GM21717 (cell line): ENCODE results near the gene PDE7B.
"Not testable (repeated sequence)": the region's sequence is repeated elsewhere in the genome, so short reads cannot be mapped to it uniquely, and the experiment has no call there.

Source experiments
- ATAC-seq: cut with Tn5 transposase; IDR thresholded peaks from one replicate; pipeline ENCODE4 v1.9.1; 2021; ENCODE audit warnings: mild to moderate bottlenecking, moderate library complexity; ENCODE audit not compliant: unreplicated experiment

The PDE7B gene

DNA sequence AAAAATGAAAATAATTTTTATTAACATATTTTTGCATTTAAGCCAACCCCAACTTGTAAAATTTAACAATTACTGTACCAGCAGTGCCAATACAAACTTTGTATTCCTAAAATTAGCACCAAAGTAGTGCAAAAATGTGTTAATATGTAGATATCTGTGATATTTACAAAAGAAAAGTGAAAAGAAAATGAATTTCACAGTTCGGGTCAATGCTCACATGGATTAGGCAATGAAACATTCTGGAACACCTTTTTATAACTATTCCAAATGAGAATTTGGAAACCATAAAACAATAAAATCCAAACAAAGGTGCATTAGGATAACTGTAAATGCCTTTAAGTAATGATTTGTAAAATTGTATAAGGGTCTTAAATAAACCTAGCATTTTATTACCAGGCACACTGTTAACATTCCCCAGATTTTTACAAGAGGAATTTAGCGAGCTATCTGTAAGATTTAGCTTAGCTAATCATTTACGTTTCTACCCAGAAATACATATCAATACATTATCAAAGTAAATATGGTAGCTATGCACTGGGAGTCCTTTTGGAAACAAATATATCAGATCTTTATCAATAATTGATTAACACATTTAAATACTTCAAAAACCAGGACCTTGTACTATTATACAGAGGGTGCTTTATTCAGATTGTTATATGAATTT, 286.4 kb downstream of the PDE7B start:
- ATAC-seq: no peak

DNA sequence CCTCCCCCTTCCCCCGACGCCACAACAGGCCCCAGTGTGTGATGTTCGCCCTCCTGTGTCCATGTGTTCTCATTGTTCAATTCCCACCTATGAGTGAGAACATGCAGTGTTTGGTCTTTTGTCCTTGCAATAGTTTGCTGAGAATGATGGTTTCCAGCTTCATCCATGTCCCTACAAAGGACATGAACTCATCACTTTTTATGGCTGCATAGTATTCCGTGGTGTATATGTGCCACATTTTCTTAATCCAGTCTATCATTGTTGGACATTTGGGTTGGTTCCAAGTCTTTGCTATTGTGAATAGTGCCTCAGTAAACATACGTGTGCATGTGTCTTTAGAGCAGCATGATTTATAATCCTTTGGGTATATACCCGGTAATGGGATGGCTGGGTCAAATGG, 287.6 kb downstream of the PDE7B start:
- not testable (repeated sequence) for ATAC-seq

DNA sequence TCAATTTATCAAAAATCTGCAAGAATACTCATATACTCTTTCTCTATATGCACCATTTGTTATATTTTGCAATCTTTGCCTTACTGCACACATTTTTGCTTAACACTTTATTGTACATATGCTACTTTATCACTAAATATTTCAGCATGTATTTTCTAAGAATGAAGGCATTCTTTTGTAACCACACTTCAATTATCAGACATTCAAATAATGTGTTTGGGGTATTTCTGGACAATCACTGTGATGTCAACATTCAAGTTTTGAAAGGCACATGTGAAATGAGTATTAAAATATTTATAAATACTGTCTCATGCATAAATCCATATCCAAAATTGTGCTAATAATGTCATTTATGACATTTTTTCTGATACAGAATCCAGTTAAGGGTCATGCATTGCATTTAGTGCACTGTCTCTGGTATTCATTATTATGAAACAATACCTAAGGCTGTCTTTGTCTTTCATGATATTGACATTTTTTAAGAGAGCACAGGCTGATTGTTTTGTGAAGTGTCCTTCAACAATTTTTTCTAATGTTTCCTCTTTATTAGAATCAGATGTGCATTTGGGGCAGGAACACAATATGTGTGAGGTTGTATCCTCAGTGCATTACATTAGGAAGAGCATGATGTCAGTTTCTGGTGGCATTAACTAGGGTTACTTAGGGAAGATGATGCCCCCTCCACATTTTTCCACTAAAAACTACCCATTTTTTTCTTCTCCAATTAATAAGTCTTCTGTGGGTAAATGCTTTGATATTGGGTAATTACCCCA, 292.9 kb downstream of the PDE7B start:
- no peak for ATAC-seq

DNA sequence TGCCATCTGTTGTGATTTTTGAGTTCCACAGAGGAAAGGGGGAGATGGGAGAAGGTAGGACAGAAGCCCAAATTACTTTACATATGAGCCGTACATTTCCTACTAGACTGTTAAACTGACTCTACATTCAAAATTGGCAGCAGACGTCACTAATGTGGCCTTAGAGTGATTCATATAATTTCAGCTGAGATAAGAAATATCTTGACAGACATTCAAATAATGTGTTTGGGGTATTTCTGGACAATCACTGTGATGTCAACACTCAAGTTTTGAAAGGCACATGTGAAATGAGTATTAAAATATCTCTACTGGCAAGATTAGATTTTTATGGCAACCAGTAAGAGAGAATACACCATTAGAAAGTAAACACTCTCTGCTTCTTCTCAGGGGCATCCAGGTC, 294.6 kb downstream of the PDE7B start:
- no peak for ATAC-seq

DNA sequence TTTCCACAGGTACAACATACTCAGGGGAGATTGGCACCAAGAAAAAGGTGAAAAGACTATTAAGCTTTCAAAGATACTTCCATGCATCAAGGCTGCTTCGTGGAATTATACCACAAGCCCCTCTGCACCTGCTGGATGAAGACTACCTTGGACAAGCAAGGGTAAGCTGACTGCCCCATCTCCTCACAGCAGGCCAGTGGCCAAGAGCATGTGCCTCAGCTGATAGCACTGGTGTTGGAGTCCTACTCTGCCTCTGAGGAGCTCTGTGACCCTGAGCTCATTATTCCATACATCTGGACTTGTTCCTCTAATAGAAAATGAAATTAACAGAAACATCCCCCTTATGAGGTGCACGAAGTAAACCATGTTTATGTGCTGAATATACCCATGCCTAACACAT, 295.8 kb downstream of the PDE7B start:
- ATAC-seq: no peak

DNA sequence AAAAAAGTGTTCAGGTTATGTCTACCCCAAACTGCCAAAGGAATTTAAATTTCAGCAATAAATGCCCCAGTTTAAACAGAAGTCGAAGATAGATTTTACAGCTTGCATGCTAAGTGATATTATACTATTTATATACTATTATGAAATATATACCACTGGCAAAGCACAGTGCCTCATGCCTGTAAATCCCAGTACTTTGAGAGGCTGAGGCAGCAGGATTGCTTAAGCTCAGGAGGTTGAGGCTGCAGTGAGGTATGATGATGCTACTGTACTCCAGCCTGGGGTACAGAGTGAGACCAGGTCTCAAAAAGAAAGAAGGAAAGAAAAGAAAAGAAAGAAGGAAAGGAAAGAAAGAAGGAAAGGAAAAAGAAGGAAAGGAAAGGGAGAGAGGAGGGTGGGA, 296.6 kb downstream of the PDE7B start:
- no peak for ATAC-seq

DNA sequence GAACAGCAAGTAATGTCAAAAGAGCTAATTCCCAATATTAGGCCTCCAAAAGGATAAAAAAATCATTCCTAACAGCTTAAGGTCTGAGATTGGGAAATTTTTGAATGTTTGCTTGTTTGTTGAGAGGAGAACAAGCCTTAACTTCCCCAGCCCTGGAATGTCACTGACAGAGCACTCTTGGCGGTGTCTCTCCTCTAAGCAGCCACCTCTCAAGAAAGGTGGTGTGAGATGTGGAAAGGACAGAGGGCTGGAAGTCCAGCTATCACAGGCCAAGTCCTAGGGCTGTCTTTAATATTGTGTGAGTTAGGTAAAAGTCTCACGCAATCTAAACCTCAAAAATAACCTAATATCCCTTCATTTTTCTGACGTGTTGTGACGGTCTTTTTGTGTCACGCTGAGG, 297.0 kb downstream of the PDE7B start:
- no peak for ATAC-seq

DNA sequence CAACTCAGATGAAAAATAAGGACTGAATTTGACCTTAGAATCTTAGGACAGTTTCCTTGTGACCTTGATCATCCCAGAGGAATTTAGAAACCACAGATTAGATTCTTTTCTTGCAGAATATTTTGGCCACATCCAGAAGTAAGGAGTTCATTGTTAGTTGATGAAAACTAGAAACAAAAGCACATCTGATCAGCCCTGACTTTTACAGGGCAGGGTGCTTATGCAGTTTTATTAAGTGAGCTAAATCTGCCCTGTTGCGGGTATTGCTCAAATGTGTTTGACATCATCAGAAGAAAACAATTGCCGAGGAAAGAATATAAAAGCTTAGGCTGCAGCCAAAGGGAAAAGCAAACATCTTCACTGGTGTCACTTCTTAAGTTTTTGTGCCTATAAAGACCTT, 297.8 kb downstream of the PDE7B start:
- ATAC-seq: no peak

DNA sequence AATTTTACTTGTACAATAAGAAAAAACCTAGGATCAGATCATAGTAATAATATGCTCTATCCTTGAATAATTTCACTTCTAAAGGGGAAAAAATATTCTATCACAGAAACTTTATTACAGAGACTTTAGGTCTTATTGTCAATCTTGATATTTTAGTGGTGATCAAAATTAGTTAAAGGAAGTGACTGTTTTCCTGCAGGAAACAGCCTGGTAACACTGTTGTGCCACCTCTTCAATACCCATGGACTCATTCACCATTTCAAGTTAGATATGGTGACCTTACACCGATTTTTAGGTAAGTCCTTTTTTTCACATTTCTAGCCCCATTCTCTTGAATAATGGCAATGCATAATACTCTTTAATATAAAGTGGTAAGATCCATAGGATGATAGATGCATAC, 299.5 kb downstream of the PDE7B start:
- ATAC-seq: no peak

DNA sequence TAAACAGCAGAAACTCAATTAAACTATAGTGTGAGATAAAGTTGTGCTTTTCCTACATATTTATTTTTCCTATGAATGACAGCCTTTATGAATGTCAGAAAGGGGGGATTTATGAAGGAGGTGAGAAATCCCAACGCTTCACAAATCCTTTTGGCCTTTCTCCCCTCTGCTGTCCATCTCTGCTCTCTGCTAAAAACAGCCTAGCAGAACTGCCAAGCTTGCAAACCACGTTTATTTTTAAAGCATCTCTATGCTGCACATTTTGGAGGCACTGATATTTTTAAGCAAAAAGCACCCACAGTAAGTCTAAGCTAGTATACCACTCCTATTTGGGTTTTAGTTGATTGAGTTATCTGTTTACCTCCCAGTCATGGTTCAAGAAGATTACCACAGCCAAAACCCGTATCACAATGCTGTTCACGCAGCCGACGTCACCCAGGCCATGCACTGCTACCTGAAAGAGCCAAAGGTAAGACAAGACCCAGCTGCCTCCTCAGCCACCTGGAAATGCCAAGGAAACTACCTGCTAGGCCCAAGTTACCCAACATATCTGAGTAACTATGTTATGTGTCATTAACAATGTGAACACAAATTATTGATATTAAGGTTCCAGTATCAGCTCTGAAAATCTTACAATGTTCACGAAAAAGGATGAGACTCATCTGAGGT, 302.3 kb downstream of the PDE7B start:
- no peak for ATAC-seq

DNA sequence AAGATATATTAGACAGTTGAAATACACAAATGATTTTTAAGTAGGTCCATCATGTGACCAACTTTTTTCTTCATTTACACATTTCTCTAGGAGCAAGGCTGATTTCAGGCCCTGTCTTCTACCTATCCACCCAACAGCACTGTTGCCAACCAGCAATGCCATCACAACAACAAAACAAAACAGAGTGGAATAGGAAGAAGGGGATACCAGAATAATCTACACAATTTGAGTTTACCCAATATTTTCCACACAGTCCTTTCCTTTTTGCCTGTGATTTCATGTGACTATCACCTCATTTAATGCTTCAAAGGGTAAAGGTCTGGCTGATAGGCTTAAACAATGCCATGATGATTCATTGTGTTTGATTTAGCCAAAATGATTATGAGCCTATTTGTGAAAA, 303.7 kb downstream of the PDE7B start:
- no peak for ATAC-seq

DNA sequence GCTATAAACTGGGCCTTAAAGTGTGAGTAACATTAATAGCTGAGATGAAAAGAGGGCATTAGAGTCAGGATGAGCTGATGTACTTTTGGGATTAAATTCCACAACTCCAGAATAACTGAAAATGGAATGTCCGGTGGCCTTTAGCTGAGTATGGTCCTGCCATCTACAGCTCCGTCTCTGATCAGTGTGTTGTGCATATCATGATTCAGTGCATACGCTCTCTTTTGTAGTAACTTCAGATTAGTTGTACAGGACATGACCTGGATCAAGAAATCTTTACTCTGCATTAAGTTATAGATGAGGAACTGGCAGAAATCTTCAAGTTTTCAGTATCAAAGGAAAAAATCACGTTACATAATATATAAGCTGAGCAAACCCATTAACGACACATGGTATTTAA, 306.2 kb downstream of the PDE7B start:
- no peak for ATAC-seq

DNA sequence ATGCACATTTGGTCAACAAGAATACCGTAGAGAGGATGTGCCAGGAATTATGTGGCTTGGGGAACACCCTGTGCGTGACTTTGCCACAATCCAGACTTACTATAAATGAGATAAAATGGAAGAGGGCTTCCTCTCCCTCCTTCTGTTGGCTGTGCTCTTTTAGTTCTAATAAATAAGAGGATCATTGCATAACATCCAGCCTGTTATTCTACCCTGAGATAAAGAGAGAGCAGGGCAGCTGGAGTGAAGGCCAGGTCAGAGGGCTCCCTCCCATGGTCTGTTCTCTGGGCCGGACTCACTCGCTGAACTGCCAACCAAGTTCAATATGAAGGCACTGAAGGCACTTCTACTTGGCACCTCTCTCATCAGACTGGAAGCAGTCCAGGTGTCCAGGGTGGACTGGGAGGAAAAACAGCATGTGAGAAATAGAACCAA, 306.9 kb downstream of the PDE7B start:
- no peak for ATAC-seq

DNA sequence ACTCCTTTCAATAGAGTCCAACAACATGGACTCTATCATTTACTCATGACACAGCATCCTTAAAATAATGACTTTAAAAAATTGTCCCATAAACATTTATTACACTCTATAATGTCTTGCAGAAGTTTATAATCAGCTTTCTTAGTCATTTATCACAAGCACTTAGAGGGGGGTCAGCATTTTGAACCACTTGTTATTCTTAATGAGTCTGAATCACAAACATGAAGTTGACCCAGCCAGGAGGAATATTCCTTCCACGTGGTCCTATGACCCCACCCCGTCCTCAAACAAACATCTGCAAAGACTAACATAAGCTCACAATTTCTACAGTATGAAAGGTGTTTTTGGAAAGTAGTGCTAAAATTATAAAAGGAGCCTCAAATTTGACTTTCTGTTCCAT, 307.5 kb downstream of the PDE7B start:
- ATAC-seq: no peak

DNA sequence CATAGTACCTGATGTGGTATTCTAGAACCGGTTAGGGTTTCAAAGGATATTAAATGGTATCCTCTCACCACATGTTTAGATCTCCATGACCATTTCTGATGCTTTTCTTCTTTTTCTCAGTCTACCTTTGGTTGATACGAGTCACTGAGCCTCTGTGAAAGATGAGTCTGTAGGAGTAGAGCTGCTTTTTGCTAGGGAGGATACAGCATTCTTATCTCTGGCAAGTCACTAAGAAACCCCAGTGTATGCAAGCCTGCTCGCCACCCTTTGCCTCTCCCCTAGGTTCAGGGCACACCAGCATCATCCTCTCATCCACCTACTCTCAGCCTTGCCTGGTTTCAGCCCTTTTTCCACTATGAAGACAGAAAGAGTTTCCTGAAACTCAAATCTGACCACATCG, 308.7 kb downstream of the PDE7B start:
- ATAC-seq: no peak

DNA sequence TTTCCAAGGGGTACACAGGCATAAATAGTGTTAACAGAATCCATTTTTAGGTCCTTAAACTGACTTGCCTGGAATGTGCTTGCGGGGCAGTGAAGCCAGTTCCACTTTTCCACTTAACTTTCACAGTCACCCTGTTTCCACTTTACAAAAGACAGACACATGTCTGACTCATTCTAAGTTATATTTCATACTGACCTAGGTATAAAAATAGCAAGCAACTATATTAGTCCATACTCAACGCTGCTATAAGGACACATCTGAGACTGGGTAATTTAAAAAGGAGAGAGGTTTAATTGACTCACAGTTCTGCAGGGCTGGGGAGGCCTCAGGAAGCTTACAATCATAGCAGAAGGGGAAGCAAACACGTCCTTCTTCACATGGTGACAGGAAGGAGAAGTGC, 310.4 kb downstream of the PDE7B start:
- ATAC-seq: no peak

DNA sequence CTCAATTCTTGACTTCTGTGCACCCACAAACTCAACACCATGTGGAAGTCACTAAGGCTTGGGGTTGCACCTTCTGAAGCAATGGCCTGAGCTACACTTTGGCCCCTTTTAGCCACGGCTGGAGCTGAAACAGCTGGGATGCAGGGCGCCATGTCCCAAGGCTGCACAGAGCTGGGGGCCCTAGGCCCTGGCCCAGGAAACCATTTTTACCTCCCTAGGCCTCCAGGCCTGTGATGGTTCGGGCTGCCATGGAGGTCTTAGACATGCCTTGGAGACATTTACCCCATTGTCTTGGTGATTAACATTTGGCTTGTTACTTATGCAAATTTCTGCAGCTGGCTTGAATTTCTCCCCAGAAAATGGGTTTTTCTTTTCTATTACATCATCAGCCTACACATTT, 311.8 kb downstream of the PDE7B start:
- ATAC-seq: no peak

DNA sequence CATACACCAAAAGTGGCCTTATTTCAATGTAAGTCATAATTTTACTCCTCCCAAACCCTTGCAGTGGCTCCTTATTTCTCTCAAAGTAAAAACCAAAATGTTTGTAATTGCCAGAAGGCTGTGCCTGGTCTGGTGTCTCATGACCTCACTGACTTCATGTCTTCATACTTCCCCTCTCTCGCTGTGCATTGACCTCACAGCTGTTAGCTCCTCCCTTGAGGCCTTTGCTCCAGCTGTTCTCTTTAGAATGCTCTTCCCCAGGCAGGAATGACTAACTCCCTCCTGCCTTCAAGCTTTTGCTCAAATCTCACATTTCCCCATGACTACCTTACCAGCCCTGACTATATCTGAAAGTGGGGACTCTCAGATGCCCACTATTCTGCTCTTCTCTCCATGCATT, 315.3 kb downstream of the PDE7B start:
- no peak for ATAC-seq

DNA sequence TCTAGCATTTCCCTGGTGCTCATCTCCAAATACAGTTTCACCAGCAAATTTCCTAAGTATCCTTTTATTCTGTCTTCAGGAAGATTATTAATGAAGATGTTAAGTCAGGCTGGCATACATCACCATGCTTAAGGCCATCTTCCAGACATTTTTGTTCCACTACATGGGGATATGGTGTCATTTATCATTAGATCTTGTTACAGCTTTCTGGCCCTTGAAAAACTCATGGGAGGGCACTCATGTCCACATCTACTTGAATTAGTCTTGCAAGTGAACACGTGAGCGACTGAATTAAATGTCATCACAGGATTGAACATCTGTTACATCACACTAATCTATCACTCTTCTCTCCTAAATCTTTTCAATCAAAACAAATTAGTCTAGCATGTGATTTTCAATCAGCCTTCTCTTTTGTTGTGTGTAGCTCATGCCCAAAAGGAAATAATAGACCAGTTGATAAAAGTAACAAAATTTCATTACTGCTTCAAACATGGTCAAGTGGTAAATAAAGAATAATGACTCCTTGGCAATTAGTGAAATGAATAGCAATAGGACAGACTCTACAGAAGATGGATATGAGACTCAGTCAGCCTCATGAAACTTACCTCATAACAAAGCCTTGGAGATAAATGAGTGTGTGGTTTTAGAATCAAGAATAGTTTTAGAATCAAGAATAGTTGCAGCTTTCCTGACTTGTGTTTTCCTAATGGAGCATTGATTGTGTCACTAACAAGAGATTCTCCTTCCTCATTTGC, 318.1 kb downstream of the PDE7B start:
- no peak for ATAC-seq

DNA sequence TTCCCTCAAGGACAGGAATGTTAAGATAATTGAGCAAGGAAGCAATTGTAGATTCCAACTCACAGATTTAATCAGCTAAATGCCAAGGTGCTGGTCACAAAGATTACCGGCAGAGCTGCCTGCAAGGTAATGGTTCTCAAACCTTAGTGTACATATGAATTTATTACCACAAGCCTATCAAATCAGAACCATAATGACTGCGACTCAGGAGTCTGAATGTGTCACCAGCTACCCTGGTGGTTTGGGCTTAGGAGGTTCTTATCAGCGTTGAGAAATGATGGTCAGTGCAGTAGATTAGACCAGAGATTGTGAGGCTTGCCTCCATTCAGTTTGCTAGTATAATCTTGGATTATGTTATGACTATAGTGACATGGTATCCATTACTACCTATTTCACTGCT, 319.7 kb downstream of the PDE7B start:
- ATAC-seq: no peak
